HG02970 (cell line): ENCODE results near the gene SH3RF3.

Experiments
- ATAC-seq: cut with Tn5 transposase; IDR thresholded peaks from one replicate; pipeline ENCODE4 v1.9.1; 2021; ENCODE audit warnings: mild to moderate bottlenecking, moderate library complexity, moderate number of reproducible peaks; ENCODE audit not compliant: unreplicated experiment, low FRiP score

The SH3RF3 gene

DNA sequence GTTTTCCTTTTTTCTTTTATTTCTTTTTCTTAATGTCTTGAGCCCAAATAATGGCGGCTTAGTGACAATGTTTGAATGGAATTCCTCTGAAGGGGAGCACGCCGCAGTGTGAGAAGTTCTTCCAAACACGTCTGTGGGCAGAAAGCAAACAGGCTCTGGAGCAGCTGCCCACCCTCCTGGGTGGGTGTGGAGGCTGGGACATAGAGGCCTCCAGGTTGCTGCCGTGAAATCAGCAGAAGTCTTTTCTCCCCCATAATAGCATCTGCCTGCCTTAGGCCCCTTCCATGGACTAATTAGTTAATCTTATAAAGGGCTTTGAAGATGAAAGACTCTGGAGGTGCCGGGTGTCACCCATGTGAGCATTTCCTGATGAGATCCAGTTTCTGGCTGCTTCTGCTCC lies 213.9 kb downstream of the SH3RF3 start:
- ATAC-seq = no peak

DNA sequence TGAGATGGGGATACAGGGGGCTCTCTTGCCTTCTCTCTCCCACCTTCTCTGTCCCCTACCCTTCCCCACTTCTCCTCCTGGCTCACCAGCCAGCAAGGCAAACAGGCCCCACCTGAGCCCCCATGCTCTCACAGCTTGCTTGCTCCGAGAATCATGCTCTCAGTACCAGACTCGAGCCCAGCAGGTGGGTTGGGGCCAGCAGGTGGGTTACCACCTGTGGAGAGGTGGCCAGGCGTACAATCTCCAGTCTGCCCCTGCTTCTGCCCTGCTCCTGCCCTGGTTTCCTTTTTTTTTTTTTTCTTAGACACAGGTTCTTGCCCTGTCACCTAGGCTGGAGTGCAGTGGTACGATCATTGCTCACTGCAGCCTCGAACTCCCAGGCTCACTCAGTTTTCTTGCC lies 214.5 kb downstream of the SH3RF3 start:
- ATAC-seq = no peak

DNA sequence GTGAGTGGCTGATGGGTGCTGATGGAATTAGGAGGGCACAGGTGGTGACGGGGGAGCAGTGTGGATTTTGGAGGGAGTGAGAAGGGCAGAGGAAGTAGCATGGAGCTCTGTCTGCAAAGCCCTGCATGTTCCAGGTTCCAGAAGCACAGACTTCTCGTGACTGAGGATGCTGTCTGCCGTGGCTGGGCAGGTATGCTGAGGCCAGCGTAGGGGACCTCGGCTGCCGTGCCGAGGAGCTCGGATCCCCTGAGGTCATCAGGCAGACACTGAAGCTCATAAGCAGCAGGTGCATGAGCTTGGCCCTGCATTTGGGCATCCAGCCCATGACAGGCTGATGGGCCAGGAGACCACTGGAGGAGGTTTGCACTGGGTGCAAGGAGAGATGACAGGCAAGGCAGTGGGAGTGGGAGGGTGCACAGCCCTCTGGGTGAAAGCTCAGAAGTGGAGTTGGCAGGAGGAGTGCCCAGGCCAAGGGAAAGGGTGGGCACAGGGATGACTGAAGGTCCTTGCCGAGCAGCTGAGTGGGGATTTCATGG lies 215.3 kb downstream of the SH3RF3 start:
- no peak for ATAC-seq

DNA sequence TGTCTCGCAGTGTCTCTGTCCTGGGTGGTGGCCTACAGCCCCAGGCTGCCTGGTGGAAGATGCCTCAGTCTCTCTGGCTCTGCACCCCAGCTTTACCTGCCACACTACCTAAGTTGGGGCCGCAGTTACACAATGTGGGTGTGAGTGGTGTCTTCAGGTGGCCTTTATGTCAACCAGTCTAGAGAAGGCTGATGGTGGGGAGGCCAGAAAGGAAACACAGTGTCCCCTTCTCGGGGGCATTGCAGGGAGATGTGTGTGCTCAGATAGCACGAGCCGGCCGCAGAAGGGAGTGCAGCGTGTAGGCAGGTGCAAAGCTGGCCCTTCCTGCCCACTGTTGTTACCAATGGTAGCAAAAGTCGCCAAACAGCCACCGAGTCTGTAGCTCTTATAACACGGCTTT lies 216.1 kb downstream of the SH3RF3 start:
- ATAC-seq = no peak

DNA sequence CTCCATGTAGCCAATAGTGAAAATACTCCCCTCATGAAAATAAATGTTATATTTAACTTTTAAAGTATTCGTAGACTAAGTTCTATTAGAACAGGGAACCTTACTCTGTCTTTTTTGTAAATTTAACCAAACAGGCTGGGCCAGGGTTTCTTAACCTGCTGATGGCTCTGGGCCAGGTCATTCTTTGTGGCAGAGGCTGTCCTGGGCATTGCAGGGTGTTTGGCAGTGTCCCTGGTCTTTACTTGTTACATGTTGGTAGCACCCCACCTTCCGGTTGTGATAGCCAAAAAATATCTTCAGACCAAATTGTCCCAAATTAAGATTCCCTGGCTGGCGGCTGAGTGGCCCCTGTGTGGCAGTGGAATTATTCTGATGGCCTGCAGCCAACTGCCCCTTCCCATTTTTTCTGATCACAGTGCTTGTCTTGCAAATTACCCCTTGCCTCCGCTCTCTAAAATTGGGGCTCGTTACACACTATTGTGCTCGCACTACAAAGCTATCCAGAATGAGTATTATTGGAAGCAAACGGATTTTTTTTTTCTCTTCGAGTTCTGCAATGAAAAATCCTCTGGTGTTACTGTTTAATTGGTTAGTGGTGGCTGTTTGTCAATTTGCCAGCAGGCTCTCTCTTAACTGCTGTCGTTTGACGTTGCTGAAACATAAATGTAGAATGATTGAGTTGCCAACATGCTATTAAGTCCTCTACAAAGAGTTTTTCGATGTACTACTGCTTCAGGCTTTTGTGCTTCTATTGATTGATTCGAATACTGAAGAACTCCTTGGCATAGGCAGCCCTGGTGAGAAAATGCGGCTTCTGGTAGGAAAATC lies 216.9 kb downstream of the SH3RF3 start:
- no peak for ATAC-seq

DNA sequence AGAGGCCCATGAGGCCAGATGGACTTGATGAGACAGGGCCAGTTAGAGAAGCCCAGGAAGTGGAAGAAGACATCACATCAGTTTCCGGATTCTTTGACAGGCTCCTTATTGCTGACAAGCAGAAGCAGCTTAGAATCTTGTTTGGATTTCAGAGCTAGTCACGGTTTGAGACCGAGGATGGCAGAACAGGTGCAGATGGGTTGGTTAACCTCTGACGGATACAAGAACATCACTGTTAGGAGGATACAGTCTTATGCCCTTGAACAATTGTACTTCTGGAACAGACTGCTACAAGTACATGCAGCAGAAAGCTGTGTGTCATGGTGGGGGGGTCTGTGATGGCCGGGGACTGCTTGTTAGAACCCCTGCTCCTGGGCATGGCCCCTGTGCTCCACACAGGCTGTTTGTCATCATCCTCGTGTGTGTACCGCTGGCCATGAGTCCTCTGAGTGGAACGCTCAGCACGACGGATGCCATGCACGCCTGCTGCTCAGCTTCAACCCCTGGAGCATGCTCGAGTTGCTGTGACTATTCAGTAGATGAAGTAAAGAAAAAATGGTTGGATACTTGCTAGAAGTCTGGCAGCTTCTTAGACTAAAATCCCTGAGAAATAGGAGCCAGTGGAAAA lies 217.7 kb downstream of the SH3RF3 start:
- ATAC-seq = no peak

DNA sequence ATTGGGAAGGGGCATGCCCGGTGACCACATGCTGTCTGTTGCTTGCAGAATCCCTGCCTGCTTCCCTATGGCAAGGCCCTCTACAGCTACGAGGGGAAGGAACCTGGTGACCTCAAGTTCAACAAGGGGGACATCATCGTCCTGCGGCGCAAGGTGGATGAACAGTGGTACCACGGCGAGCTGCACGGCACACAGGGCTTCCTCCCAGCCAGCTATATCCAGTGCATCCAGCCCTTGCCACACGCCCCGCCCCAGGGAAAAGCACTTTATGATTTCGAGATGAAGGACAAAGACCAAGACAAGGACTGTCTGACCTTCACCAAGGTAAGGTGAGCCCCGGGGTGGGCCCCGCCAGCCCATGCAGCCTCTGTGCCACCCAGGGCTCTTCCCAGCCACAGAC lies 218.6 kb downstream of the SH3RF3 start:
- ATAC-seq = no peak

DNA sequence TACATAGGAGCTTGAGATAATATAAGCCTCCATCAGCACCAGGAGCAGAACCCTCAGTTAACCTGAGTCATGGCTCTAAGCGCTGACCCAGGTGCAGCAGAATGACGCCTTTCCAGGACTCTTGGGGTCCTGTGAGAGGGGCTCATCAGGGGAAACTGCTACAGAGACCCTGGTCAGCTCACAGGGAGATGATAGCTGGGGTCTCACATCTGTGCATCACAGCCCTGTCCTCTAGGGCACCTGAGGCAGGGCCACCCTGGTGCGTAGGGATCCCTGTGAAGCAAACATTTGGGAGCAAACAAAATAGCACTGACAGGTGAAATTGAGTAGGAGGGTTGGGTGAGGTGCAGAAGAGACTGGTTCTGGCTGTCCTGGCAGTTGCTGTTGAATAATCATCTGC lies 219.2 kb downstream of the SH3RF3 start:
- no peak for ATAC-seq

DNA sequence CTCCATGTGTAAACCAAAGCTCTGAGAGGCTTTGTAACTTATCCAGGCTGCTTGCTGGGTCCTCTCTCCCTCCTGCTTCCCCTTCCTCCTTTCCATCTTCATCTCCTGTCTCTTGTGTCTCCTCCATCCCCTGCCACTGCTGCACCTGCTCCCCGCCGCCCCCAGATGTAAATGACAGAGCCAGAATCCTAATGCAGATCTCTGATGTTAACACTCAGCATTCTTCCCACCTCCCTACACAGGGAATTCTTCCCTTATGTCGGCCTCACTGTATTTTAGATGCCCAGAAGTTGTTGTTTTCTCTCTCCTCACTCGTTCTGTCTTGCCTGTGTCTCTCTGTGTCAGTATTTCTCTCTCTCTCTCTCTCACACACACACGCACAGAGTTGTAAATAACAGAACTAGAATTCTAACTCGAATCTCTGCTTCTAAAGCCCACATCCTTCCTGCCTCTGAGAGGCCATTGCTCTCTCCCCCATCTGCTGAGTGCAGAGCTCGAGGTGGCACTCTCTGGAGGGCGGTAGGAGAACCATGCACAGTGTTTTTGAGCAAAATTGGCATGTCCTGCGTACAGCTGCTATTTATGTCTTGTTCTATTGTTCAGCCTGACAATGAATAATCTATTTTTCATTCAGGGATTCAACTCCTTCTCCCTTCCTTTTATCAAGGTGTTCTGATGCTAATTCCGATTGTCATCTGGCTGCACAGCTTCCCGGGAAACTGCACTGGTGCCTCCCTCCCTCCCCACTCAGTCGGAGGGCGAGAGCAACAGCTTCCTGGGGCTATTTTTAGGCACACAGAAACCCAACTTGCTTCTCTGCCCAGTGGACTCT lies 219.9 kb downstream of the SH3RF3 start:
- no peak for ATAC-seq

DNA sequence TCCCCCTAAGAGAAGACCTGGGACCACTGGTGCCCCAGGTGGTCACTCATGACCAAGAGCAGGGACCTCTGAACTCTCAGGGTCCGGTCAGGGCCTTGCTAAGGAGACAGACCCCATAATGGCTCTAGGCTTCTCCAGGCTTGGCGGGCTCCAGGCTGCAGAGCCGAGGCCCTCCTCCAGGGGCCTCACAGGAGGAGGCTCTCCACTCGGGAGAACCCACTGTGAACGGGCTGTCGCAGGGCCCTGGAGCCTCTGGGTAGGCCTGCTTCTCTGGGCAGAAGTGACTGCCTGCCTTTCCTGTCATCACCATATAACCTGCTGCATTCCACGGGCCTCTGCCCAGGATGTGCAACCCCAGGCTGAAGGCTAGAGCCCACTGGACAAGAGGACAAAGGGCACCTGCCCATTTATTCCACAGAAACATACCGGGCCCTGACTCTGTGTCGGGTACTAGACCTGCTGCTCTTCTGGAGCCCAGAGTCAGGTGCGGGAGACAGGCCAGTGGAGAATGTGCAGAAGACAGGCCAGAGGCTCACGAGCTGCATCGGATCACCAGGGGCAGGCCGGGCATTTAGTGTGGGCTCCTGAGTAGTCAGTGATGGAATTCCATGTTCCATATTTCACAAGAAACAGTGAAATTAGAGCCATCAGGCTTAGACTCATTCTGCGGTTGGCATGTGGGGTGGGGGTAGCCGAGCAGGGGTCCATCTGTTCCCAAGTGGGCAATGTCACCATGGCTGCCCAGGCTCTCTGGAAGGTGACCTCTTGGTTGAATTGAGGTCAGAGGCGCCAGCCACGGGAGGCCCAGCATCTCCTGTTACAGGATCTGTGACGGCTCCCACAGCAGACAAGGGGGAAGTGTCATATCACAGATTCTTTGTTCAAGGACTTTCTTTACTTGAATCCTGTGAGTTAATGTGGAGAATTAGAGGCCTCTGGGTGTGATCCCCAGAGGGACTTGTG lies 220.8 kb downstream of the SH3RF3 start:
- ATAC-seq = no peak

DNA sequence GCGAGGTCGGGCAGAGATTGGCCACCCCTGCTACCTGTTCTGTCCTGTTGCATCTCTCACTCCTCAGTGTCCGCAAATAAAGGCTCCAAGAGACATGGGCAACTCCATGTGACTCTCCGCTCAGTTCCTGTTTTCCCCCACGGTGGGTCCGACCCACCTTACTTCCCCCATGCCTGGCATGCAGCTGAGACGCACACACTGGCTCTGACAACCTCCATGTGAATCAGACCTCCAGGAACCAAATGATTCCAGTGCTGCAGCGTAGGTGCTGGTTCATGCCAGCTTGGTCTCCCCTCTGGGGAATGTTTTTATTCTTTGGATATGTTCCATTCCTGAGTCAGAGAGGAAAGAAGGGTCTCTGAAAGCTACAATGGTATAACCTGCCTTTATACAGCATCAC lies 221.5 kb downstream of the SH3RF3 start:
- no peak for ATAC-seq

DNA sequence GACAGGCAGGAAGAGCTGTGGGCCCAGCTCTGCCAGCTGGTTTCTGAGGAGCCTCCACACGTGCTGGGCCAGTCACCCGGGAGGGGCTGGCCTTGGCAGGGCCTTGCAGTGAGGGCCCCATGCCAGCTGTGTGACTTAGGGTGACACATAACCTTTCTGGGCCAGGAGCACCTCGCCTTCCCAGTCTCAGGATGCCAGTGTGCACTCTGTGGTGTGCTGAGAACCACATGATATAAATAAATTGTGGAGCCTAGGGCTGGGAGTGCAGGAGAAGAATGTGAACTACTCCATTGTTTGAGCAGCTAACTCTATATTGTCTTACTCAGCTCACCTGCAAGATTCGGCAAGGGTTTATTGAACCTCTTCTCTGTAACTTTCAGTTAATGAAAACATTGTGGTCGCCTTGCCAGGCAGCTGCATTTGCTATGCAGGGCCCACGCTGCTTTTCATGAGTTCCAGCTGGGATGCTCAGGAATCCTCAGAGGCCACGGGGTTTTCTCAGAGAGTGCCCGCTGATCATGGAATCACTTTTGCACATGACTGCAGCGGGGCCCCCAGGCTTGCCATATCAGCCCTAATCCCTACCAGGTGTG lies 222.3 kb downstream of the SH3RF3 start:
- no peak for ATAC-seq

DNA sequence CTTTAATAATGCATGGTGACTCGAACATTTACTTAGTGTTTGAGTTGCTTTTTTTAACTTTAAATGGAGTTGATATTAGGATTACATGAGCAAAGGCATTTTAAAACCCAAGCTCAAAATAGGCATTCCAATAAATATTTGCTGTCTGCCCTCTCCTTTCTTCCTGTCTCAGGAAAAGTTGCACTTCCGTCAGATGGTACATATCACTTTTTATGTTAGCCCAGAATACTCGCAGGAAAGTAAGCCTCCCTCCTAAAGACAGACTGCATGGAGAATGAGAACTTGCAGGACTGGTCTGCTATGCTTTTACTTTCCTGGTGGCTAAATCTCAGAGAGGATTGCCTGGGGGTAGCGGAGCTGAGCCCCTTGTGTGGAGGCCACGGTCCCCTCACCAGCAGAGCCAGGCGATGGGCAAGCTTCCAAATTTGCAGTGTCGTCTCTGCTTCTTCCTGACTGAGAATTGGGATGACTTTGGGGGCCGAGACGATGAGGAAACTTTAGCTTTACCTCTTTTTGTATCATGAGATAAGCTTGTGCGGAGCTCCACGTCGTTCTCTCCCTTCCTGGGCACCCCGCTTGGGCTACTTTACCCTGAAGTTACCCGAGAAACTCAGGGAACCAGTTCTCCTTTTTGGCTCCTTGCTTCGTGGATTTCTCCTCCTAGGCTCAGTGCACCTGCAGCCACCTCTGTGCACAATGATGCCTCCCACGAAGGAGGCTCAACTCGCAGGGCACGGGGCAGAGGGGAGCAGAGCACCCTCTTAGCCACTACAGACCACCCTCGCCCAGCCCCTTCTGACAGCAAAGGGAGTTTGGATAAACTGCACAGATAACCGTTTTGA lies 223.3 kb downstream of the SH3RF3 start:
- ATAC-seq = no peak

DNA sequence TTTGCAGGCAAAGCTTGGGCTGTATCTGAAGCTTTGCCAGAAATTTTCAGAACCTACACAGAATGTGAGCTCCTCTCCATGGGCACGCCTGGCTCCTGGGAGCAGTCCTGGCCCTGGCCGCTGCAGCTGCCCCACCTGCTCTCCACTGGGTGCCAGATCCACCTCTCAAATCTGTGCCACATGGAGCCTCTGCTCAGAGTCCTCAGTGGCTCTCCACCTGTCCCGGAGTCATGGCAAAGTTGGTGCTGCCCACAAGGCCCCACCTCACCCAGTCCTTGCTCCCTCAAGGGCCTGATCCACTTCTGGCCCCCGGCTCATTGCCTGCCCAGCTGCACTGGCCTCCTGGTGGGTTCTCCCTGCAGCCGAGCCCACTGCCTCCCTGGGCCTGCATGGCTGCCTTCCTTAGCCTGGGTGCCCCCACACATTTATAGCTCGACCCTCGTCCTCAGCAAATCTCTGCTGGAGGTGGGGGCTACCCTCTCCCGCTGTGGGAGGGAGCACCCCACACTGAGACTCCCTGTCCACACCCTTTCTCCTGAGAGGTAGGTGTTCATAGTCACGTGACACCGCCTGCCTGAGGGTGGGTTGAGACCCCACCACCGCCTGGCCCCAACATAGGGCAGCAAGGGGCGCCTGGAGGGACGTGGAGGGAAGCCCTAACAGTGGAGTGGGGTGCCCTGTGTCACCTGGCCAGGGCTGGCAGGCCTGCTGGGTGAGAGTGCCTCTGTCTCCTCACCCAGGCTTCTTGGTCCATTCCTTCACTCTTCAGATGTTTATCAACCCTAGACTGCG lies 224.1 kb downstream of the SH3RF3 start:
- ATAC-seq = no peak

DNA sequence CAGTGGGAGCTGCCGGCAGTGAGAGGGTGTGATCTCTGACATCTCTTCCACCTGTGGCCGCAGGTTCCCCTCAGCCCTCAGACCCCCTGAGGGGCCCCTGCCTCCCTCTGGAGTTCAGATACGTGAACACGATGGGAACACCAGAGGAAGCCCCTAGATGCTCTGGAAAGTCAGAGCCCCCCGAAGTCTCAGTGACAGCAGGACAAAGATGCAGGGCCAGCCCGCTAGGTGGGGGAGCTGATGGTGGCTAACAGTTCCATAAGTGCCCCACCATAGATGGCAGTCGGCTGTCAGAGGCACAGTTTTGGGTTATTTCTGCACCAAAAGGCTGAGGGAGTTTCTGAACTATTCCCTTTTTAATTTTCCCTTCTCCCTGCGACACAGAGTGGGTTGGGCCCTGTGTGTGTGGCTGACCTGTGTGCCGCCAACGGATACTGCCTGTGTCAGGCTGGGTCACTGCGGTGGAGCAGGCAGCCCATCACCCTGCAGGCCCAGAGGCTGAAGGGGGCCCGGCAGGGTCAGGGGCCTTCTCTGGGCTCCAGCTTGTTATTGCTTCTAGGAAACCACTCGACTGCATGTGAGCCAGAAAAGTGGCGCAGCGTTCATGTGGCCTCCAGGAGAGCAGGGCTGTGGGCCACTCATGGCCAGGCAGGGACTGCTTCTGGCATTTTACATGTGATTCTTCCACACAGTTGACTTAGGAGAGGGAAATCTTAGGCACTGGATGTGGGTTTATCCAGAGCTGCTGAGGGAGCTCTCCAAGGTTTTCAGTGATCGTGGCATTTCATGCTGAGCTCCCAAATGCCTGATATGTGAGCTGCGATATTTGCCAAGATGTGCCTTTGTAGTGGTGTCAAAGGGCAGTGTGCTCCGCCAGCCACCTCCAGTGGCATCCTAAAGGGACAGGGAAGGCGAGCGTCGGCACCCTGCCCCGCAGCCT lies 225.1 kb downstream of the SH3RF3 start:
- ATAC-seq = no peak

DNA sequence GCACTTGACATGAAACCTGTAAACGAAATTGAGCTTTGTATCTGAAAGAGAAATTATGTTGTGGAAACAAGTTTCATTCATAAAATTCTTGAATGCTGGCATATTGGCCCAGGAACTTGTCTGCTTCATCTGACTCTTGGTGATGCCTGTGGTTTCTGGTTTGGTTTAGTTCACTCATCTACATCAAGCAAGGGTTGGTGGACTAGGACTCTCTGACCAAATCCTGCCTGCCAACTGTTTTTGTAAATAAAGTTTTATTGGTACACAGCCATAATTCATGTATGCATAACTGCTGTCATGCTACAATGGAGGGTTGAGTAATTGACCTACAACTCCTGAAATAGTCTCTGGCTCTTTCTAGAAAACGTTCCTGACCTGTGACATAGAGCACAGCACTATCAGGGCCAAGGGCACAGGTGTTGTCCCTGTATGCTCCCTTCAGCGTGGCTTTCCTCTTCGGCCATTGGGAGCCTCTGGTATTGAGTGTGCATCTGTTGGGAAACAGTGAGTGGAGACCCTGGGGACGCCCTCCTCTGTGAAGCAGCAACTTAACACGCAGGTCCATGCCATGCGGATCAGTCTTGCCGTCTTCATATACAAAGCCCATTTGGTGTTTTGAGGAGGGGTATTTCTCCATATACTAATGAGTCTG lies 226.3 kb downstream of the SH3RF3 start:
- ATAC-seq = no peak
